Measurements from ENCODE around the gene MED12. TPM values are rescaled to one million over a fixed set of nuclear protein-coding genes. Genes with fewer than 3 reads are reported as not detected.

The MED12 gene
- total RNA-seq, 2 experiments from 2014 or later: 23.1 to 31.1 TPM

DNA sequence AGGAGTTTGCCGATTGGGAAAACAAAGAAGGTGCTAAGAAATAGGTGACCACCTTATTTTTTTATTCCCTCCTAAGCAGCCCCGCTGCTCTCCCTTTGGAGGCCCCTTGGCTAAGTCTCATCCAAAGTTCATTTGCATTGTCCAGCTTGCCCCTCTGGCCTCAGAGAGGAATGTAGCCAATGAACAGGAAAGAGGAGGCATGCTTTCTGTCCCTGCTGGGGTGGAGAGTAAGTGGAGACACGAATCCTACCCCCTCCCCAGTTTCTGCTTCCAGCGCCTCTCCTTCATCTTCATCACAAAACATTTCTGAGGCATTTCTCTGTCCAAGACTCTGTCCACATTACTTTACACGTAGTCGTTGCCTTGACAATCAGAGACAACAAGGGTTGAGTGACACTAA lies 64.9 kb downstream of the MED12 start:
- no peak overlapping the region for H3K4me2 ChIP-seq (ENCODE audit: low read length)
- H3K36me3 ChIP-seq (ENCODE audit: insufficient read depth, low read length): peaks cover 27% of the 10 kb centered on the region; the same call in 1 of the 2 replicates
- H3K4me3 ChIP-seq (ENCODE audit: low read depth, low read length, poor library complexity, severe bottlenecking): no peak overlapping the region
- H3K9me3 ChIP-seq (ENCODE audit: low read length): no peaks in the 10 kb centered on the region
- no peaks in the 10 kb centered on the region for H3K9me2 ChIP-seq (ENCODE audit: insufficient read depth, low read length)
- H4K20me1 ChIP-seq (ENCODE audit: insufficient read depth, low read length): no peaks in the 10 kb centered on the region
- no peak overlapping the region for H3K27ac ChIP-seq (ENCODE audit: low read depth, low read length, poor library complexity, severe bottlenecking)
- POLR2A ChIA-PET: interaction anchor here (0.8 to 3.9 kb wide), 5 partner anchors 11 to 183 kb away, joined by 3 to 46 read pairs (median 8); partner anchors contain the start of genes TAF1 and ZMYM3
- no peak for TF ChIP-seq EZH2phosphoT487 (IDR thresholded peaks at IDR 0.05; ENCODE audit: borderline replicate concordance, low read depth, low read length)
- TF ChIP-seq, protein P1, sequence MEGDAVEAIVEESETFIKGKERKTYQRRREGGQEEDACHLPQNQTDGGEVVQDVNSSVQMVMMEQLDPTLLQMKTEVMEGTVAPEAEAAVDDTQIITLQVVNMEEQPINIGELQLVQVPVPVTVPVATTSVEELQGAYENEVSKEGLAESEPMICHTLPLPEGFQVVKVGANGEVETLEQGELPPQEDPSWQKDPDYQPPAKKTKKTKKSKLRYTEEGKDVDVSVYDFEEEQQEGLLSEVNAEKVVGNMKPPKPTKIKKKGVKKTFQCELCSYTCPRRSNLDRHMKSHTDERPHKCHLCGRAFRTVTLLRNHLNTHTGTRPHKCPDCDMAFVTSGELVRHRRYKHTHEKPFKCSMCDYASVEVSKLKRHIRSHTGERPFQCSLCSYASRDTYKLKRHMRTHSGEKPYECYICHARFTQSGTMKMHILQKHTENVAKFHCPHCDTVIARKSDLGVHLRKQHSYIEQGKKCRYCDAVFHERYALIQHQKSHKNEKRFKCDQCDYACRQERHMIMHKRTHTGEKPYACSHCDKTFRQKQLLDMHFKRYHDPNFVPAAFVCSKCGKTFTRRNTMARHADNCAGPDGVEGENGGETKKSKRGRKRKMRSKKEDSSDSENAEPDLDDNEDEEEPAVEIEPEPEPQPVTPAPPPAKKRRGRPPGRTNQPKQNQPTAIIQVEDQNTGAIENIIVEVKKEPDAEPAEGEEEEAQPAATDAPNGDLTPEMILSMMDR (conservative IDR thresholded peaks at IDR 0.05; ENCODE audit: low read length): no peak
- H3K4me1 ChIP-seq (ENCODE audit: insufficient read depth, low read length, poor library complexity, severe bottlenecking): peaks cover 26% of the 10 kb centered on the region
- no peak for DNase-seq (ENCODE audit: low spot score)
- no peaks in the 10 kb centered on the region for H3K79me2 ChIP-seq (ENCODE audit: insufficient read depth, low read depth, low read length)
- CTCF ChIA-PET (ENCODE audit: unreplicated experiment): interaction anchor here (1.1 kb wide), 1 partner anchor 16 kb away, joined by 3 read pairs; no protein-coding TSS in a partner anchor
- intact Hi-C loops (cut with micrococcal nuclease; ENCODE audit: unreplicated experiment): loop anchor here (2.0 kb wide), 1 partner anchor 13 kb away; no protein-coding TSS in a partner anchor
- no peak overlapping the region for H2AFZ ChIP-seq (ENCODE audit: low read length)
- no TSS peak for BruUV-seq (replicated peaks)

GRCh38 chrX:71184092-71184491 lies 65.7 kb downstream of the MED12 start:
- Histone ChIP-seq H3K9me2 (ENCODE audit: insufficient read depth, low read length) (no peaks in the 10 kb centered on the region), H3K4me1 (ENCODE audit: insufficient read depth, low read length, poor library complexity, severe bottlenecking) (peaks cover 22% of the 10 kb centered on the region), H3K4me2 (ENCODE audit: low read length) (no peak overlapping the region), H3K27ac (ENCODE audit: low read depth, low read length, poor library complexity, severe bottlenecking) (no peak overlapping the region), H3K9me3 (ENCODE audit: low read length) (no peaks in the 10 kb centered on the region), H3K79me2 (ENCODE audit: insufficient read depth, low read depth, low read length) (no peaks in the 10 kb centered on the region), H2AFZ (ENCODE audit: low read length) (no peak overlapping the region), H3K36me3 (ENCODE audit: insufficient read depth, low read length) (peaks cover 26% of the 10 kb centered on the region; the same call in 1 of the 2 replicates), H3K4me3 (ENCODE audit: low read depth, low read length, poor library complexity, severe bottlenecking) (no peak overlapping the region), H4K20me1 (ENCODE audit: insufficient read depth, low read length) (no peaks in the 10 kb centered on the region)
- TF ChIP-seq, protein P1 (conservative IDR thresholded peaks at IDR 0.05; ENCODE audit: low read length): no peak
- TF ChIP-seq EZH2phosphoT487 (IDR thresholded peaks at IDR 0.05; ENCODE audit: borderline replicate concordance, low read depth, low read length): no peak
- CTCF ChIA-PET (ENCODE audit: unreplicated experiment): no interaction called here
- no TSS peak for BruUV-seq (replicated peaks)
- DNase-seq (ENCODE audit: low spot score): no peak
- POLR2A ChIA-PET: interaction anchor here (0.6 to 3.9 kb wide), 2 partner anchors 71 to 78 kb away, joined by 5 to 22 read pairs; partner anchors contain the start of gene ZMYM3
- intact Hi-C loops (cut with micrococcal nuclease; ENCODE audit: unreplicated experiment): no loop called here

- Histone ChIP-seq H4K20me1 (ENCODE audit: insufficient read depth, low read length) (no peaks in the 10 kb centered on the region), H3K4me2 (ENCODE audit: low read length) (no peak overlapping the region), H3K36me3 (ENCODE audit: insufficient read depth, low read length) (peaks cover 21% of the 10 kb centered on the region; the same call in 1 of the 2 replicates), H3K79me2 (ENCODE audit: insufficient read depth, low read depth, low read length) (no peaks in the 10 kb centered on the region), H3K4me1 (ENCODE audit: insufficient read depth, low read length, poor library complexity, severe bottlenecking) (peaks cover 20% of the 10 kb centered on the region), H3K4me3 (ENCODE audit: low read depth, low read length, poor library complexity, severe bottlenecking) (no peak overlapping the region), H2AFZ (ENCODE audit: low read length) (no peak overlapping the region), H3K9me2 (ENCODE audit: insufficient read depth, low read length) (no peaks in the 10 kb centered on the region), H3K27ac (ENCODE audit: low read depth, low read length, poor library complexity, severe bottlenecking) (no peak overlapping the region), H3K9me3 (ENCODE audit: low read length) (no peaks in the 10 kb centered on the region)
- intact Hi-C loops (cut with micrococcal nuclease; ENCODE audit: unreplicated experiment): no loop called here
- POLR2A ChIA-PET: interaction anchor here (0.6 kb wide), 1 partner anchor 77 kb away, joined by 5 read pairs; no protein-coding TSS in a partner anchor
- no TSS peak for BruUV-seq (replicated peaks)
- DNase-seq (ENCODE audit: low spot score): no peak
- CTCF ChIA-PET (ENCODE audit: unreplicated experiment): no interaction called here
- TF ChIP-seq EZH2phosphoT487 (IDR thresholded peaks at IDR 0.05; ENCODE audit: borderline replicate concordance, low read depth, low read length): no peak
- TF ChIP-seq, protein P1 (conservative IDR thresholded peaks at IDR 0.05; ENCODE audit: low read length): no peak
These were observed 66.6 kb downstream of the MED12 start for GRCh38 chrX:71184803-71185495.
